Dermis microvascular lymphatic vessel endothelial cell (primary cell): ENCODE data around the gene CBX2. TPM values are rescaled to one million over a fixed set of nuclear protein-coding genes. Genes with fewer than 3 reads are reported as not detected.

ENCODE experiments used
- DNase-seq, 2 donors: peaks; one replicate each; pipeline versions ENCODE4 v3.0.0 to v3.0.0-alpha.2; 2010; ENCODE audit warnings: low read depth in 2 of 2
- total RNA-seq: library from RNA; depleted of rRNA; stranded (reverse); fragments of >200 nt; gene quantifications from 2 replicates; pipeline ENCODE4 v1.2.1, GENCODE V29; 2014

CBX2 gene
- total RNA-seq: 5.3 and 6.7 TPM in 2 replicates

DNA sequence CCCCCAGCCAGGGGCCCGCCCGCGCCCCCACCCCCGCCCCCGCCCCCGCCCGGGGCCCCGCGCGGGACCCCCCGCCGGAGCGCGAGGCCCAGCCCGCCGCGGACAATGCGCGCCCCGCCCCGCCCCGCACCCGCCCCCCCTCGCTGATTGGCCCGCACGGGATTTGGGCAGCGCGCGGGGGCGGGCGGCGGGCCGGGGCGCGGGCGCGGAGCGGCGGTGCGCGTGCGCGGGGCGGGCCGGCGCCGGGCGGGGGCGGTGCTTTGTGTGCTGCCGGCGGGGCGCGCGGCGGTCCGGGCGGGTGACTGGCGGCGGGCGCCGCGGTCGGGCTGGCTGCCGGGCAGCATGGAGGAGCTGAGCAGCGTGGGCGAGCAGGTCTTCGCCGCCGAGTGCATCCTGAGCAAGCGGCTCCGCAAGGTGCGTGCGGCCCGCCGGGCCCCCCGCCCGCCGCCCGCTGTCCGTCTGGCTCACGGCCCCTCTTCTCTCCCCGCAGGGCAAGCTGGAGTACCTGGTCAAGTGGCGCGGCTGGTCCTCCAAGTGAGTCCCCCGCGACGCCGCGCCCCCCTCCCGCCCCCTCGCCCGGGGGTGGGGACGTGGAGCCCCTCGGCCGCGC lies at the start of gene CBX2:
CBX2 (plus strand) TSS at position 255 of the 610 bp plus-strand sequence; CDS start at position 343, 88 bp downstream.
- DNase-seq: peak in 1 of 2 donors; percentile 70

DNA sequence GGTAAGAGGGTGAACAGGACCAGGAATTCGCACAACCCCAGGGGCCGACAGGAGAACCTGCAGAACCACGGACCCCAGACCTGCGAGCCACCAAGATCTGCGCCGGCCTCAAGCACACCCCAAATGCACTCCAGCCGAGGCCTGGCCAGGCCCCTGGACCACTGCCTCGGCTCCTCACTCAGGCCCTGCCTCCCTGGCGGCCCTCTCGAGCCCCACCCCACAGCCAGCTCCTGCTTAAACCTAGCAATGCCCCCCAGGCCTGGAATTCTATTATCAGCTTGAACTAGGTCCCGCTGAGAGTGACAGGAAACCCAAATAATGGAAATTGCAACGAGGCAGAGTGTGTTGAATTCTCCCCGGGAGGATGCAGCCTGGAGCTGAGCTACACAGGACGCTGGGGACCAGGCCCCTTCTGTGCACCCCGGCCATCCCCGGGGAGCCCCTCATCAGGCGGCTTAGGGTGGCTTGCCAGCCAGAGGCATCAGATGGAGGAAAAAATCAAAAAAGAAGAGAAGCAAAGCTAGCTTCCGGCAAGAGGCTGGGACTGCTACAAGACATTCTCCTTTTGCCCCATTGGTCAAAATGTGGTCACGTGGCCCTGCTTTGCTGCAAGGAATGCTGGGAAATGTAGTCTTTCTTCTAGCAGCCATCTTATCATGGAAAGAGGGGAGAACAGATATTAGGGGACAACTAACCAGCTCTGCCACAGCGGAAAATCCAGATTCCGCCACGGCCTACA lies 49.6 kb upstream of the CBX2 start:
- DNase-seq: peak; percentile 78 to 83

DNA sequence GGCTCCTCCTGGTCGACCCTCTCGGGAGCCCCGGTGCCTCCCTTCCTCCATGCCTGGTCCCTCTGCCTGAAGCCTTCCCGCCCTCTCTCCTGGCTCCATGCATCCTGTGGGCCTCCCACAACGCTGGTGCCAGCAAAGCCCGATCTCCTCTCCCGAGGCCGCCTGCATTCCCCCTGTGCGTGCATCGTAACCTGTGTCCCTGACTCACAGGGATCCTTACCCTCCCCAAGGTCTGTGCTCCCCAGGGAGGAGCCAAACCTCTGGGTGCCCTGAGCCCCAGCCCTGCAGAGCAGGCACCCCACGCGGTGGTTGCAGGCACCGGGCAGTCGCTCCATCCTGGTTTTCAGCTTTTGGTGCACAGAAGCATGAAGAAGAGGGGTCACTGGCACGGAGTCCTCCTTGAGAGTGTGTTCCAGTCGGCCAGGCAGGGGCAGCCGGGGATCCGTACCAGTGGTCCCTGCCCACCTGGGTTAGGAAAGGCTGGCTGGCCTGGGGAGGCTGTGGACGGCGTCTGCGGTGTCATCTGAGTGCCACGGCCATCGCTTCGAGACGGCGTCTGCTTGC lies 49.0 kb upstream of the CBX2 start:
- DNase-seq: no peak

DNA sequence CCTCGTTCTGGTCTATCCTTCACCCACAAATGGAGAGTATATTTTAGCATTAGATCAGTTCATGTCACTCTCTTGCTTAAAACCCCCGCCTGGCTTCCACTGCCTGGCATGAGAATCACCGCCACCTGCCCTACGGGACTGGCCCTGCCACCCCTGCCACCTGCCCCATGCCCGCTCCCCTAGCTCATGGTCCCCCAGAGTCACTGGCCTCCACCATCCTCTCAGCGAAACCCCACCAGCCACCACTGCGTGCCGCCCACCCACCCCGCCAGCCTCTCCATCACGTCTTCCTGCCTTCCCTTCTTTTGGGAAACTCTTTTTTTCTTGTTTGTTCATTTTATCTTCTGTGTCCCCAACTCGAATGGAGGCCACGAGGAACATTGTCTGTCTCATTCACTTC lies 48.2 kb upstream of the CBX2 start:
- no peak for DNase-seq

DNA sequence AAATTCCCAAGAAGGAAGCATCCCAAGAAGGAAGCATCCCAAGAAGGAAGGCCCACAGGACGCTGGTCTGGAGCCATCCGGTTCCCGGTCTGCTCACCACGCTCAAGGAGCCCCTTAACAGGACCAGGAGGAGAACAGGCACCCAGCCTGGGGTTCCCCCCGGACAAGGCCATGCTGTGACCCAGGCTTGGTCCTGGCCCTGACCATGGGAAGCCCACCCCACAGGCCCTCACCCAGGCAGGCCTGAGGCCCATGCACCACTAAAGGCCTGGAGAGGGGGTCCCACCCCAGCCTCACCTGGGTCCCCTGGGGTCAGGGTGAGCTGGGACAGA lies 47.5 kb upstream of the CBX2 start:
- no peak for DNase-seq

DNA sequence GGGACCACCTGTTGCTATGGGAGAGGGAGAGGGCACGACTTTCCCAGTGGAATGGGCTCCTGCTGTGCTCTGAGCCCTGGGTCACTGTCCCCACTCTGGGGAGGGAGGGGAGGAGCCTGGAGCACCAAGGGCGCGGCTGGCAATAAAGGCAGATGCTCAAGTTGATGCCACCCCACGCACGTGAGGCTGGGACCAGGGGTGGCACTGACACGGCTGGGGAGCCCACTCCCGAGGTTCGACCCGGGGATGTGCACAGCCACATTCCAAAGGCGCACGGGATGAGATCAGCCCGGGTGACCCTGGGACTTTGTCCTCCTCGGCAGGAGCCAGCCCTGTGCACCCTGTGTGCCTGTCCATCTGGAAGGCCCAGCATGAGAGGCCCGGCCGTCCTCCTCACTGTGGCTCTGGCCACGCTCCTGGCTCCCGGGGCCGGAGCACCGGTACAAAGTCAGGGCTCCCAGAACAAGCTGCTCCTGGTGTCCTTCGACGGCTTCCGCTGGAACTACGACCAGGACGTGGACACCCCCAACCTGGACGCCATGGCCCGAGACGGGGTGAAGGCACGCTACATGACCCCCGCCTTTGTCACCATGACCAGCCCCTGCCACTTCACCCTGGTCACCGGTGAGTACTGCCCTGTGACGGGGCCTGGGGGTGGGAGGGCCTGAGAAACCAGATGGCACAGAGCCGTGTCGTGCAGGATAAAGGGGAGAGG lies 47.0 kb upstream of the CBX2 start, which contains the start of gene ENPP7:
ENPP7 (plus strand) TSS at position 175 of the 715 bp plus-strand sequence; CDS start at position 372, 197 bp downstream.
- DNase-seq: no peak

DNA sequence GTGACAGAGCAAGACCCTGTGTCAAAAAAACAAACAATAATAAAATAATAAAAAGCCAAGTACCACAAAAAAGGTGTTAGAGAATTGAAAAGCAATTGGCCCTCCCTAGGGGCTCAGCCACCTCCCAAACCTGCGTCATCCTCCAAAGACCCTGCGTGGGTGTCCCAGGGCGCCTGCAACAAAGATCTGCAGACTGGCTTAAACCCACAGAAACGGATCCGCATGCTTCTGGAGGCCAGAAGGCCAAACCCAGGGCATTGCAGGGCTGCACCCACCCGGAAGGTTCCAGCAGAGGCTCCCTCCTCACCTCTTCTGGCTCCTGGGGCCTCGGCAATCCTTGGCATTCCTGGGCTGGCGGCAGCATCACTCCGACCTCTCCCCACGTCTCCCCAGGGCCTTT lies 45.7 kb upstream of the CBX2 start:
- DNase-seq: no peak

DNA sequence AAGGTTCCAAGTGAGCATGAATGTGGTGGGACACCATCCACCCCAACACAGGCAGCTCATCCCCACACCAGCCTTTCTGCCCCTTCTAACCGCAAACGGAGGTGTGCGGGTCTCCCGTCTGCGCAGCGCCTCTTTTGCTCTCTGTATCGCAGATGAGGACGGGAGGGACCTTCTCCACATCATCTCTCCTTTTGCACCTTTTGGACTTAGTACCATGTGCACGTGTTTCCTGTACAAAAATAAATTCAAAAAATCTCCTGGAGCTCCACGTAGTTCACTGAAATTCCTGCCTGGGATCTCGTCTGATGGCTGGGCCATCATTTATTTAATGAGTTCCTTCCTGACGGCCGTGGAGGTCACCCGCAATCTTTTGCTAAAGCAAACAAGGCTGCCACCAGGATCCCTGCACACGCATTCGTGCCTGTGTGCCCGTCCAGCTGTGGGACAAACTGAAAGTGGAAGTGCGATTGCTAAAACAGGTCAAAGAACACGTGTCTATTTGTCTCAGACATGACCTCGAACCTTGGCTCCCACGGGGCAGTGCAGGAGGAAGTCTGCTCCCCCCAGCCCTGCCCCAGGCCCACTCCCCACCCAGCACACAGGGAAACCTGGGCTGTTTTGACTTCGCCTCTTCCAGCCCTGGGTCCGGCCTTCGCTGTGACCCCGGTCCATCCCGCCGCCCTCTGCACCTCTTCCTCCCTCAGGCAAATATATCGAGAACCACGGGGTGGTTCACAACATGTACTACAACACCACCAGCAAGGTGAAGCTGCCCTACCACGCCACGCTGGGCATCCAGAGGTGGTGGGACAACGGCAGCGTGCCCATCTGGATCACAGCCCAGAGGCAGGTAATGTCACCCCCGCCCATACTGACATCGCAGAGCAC lies 44.9 kb upstream of the CBX2 start:
- peak; percentile 22 to 79 for DNase-seq

DNA sequence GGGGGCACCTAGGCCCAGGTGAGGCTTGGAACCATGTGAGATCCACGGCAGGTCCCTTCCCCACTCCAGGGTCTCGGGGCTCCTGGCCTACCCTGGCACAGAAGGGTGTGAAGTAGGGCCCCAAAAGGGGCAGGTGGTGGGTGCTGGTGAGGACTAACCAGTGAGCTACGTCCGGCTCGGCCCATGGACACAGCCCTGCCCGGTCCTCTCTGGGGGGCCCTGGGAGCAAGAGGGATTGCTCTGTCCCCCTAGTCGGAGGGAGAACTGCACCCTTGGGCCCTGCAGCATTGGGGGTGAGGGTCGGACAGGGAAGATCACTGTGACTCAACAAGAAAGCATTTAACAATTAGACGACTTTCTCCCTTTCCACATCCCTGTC lies 44.3 kb upstream of the CBX2 start:
- DNase-seq: no peak

DNA sequence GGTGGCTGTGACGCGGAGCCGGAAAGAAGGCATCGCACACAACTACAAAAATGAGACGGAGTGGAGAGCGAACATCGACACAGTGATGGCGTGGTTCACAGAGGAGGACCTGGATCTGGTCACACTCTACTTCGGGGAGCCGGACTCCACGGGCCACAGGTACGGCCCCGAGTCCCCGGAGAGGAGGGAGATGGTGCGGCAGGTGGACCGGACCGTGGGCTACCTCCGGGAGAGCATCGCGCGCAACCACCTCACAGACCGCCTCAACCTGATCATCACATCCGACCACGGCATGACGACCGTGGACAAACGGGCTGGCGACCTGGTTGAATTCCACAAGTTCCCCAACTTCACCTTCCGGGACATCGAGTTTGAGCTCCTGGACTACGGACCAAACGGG lies 42.9 kb upstream of the CBX2 start:
- DNase-seq: no peak

DNA sequence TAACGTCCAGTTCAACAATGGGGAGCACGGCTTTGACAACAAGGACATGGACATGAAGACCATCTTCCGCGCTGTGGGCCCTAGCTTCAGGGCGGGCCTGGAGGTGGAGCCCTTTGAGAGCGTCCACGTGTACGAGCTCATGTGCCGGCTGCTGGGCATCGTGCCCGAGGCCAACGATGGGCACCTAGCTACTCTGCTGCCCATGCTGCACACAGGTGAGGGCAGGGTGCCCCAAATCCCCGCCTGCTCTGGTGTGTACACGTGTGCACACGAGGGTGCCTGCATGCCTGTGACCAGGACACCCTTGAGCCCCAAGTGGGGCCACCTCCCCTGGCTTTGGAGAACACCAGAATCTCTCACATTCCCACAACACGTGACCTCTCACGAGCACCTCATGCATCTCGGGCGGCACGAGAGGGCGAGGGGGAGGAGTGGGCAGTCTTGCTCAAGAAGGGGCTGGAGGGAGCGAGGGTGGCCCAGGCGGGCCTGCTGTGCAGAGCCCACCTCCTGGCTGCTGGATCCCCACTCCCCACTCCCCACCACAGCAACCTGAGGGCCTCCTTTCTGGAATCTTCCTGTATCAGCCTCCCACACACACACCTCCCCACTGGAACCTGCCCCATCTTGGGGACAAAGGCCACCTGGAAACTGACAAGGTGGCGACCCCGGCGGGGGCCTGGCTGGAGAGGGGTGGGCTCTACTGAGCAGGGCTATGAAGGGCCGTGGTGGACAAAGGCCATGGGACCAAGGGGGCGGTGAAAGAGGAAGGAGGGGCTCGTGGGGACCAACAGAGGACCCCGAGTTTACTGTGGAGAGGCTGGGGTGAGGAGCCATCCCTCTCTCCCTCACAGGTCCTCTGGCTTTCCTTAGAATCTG lies 40.7 kb upstream of the CBX2 start:
- no peak for DNase-seq

DNA sequence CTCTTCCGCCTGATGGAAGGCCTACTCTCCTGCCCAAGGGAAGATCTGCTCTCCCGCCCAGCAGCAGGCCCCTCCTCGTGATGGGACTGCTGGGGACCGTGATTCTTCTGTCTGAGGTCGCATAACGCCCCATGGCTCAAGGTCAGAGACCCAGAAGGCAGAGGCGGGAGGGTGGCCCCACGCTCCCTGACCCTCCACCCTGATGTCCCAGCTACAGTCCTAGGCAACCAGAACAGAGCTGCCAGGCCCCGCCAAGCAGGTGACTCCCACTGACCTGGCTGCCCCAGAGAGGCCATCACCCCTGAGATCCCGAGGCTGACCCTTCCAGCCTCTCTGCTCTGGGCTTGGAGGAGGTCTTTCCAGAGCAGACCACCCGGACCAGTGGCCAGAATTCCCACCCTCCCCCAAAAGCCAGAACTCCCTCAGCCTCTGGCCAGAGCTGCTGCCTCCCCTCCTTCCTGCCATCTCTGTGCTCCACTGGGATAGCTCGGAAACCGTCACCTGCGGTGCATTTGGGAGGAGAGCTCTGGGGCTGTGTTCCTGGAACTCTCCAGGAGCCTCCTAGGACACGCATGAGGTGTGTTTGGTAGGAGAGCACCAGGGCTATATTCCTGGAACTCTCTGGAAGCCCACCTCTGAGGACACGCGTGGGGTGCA lies 39.9 kb upstream of the CBX2 start:
- no peak for DNase-seq

DNA sequence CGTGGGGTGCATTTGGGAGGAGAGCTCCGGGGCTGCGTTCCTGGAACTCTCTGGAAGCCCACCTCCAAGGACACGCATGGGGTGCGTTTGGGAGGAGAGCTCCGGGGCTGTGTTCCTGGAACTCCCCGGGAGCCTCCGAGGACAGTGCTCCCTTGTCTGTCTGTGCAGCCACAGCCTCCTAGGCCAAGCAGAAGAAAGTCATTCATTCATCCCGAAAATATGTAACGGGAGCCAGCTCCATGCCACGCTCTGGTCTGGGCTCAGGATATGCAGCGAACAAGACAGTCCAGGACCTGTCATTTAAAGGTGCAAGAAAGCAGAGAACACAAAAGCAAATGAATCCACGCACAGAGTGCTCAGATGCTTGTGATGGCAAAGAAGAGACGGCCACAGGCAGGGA lies 39.3 kb upstream of the CBX2 start:
- DNase-seq: no peak

DNA sequence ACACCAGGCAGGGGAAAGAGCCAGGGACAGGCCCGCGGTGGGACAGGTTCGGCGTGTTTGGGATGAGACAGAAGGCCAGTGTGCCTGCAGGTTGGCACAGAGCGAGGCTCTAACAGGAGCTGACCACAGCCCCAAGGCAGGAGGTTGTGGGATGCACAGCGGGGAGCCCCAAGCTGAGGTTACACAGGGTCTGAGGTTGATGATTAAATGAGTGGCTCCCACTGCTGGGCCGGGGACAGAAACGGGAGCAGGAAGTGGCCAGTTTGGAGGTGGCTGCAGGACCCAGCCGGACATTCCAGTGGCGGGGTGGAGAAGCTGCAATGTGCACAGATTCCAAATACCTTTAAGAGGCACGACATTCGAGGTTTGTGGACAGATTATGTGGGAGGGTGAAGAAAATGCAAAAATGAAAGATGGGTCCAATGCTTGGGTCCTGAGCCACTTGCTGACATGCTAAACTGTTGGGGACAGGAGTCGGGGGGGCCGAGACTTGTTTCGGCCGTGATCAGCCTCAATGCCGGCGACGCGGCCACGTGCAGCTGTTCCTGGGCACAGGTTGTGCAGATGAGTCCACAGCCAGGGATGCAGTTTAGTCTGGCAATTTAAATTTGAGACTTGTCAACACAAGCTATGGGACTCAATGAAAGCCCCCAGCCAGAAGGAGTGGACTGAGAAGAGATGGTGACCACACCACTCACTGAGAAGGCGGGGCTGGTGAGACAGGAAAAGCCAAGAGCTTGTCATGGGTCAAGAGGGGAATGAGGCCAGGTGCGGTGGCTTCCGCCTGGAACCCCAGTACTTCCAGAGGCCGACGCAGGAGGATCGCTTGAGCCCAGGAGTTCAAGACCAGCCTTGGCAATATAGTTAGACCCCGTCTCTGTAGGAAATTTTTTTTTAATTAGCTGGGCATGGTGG lies 38.5 kb upstream of the CBX2 start:
- DNase-seq: no peak

DNA sequence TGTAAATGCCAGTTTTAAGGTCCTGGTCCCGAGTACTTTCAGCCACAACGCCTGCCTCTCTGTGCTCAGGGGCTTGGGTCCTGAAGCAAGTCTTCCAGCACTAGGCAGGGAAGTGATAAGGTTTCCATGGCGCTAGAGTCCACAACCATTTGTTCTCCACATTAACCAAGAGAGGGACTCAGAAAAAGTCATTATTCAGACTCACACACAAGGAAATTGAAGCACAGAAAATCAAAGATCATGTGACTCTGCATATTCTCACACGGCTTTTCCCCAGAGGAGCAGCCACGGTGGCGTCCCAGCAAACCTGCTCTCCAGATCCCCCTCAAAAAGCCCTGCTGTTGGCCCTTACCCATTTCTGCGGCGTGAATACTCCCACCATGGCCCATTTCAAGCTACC lies 37.5 kb upstream of the CBX2 start:
- DNase-seq: no peak

DNA sequence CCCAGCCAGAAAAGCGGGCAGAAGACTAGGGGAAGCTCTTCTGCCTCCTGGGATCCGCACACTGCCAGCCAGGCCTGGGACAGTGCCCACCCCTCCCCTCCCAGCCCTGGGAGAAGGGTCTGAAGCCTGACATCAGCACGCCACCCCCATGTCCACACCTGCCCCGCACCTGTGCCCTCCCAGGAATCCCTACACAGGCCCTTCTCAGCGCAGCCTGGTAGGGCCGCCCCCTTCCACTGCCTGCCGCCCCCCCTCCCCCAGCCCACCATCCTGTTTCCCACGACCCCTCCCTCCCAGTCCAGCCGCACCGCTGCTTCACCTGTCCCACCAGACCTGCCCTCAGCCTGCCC lies 36.6 kb upstream of the CBX2 start:
- DNase-seq: no peak

DNA sequence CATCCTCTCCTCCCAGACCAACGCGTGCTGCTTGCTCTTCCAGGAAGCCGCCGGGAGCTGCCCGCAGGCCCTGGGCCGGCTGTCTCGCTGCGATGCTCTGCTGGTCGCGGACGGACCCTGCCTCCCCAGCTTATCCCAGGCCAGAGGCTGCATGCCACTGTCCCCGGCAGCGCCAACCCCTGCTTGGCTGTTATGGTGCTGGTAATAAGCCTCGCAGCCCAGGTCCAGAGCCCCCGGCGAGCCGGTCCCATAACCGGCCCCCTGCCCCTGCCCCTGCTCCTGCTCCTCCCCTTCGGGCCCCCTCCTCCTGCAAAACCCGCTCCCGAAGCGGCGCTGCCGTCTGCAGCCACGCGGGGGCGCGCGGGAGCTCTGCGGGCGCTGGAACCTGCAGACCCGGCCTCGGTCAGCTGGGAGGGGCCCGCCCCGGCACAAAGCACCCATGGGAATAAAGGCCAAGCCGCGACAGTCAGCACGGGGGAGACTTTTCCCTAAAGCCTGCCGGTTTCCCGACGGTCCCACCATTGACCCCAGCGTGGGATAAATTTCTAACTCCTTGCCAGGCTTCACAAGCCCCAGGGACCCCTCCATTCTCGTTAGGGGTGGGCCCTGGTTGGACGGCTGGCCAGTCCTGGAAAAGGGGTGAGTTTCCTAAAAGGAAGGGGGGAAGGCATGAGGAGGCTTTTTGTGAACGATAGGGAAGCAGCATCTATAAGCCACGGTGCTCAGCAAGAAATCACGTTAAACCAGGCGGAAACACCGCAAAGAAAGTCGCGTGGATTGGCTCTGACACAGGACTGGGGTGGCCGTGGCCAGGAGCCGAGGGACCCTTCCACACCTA lies 36.0 kb upstream of the CBX2 start:
- DNase-seq: peak; percentile 7 to 55

DNA sequence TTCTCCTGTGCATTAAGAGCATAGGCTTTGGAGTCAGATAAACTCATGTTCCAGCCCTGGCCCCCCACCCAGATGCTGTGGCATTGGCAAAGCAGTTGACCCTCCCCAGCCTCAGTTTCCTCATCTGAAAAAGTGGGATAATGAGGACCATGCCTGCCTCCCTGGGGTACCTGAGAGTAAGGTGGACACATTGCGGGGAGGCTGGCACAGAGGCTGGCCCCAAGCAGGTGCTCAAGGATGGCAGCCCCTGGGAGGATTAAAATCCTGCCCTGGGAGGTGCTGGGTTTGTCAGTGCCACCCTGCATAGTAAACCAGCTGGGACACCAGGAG lies 35.4 kb upstream of the CBX2 start:
- no peak for DNase-seq
